OCI-M1 (cell line): ENCODE data around the gene CCNL1.
A peak's percentile ranks its signal among the peaks of the same experiment; 100 is the strongest.
"Not testable (repeated sequence)": the region's sequence is repeated elsewhere in the genome, so short reads cannot be mapped to it uniquely, and the experiment has no call there.

Experiments used
- DNase-seq: peaks from one replicate; lab custom pipeline; 2025; lab: John Stamatoyannopoulos, UW

CCNL1 gene

GRCh38 chr3:157159762-157160657 lies at the start of gene CCNL1:
Gene CCNL1, minus strand, starts transcription at chr3:157160147. Its CDS starts 53 bp downstream, at chr3:157160094.
- peak; percentile 95 for DNase-seq

- DNase-seq = no peak
Measured at GRCh38 chr3:157204880-157205279, 44.9 kb upstream of the CCNL1 start.

GRCh38 chr3:157204431-157204830 lies 44.5 kb upstream of the CCNL1 start:
- peak; percentile 46 for DNase-seq

- peak; percentile 78 for DNase-seq
Measured at GRCh38 chr3:157201648-157202278, 41.8 kb upstream of the CCNL1 start.

GRCh38 chr3:157199841-157200240 lies 39.9 kb upstream of the CCNL1 start:
- DNase-seq = no peak

- no peak for DNase-seq
Measured at GRCh38 chr3:157195965-157196364, 36.0 kb upstream of the CCNL1 start.

GRCh38 chr3:157191149-157191548 lies 31.2 kb upstream of the CCNL1 start:
- DNase-seq = not testable (repeated sequence)

GRCh38 chr3:157190380-157190872 lies 30.5 kb upstream of the CCNL1 start:
- DNase-seq = peak; percentile 47

GRCh38 chr3:157188391-157188790 lies 28.4 kb upstream of the CCNL1 start:
- DNase-seq = no peak

- DNase-seq = no peak
Measured at GRCh38 chr3:157182879-157183278, 22.9 kb upstream of the CCNL1 start.

- DNase-seq = peak; percentile 17
Measured at GRCh38 chr3:157180262-157180661, 20.3 kb upstream of the CCNL1 start.

- DNase-seq = no peak
Measured at GRCh38 chr3:157179365-157179803, 19.4 kb upstream of the CCNL1 start.

- not testable (repeated sequence) for DNase-seq
Measured at GRCh38 chr3:157178503-157179364, 18.8 kb upstream of the CCNL1 start.

- DNase-seq = not testable (repeated sequence)
Measured at GRCh38 chr3:157177801-157178453, 18.0 kb upstream of the CCNL1 start.

GRCh38 chr3:157176934-157177333 lies 17.0 kb upstream of the CCNL1 start:
- no peak for DNase-seq

GRCh38 chr3:157175691-157176507 lies 16.0 kb upstream of the CCNL1 start:
- peak; percentile 51 for DNase-seq

GRCh38 chr3:157174649-157175498 lies 14.9 kb upstream of the CCNL1 start:
- peak; percentile 98 for DNase-seq

GRCh38 chr3:157174290-157174648 lies 14.3 kb upstream of the CCNL1 start:
- DNase-seq = peak; percentile 66

GRCh38 chr3:157173343-157173742 lies 13.4 kb upstream of the CCNL1 start:
- not testable (repeated sequence) for DNase-seq

- no peak for DNase-seq
Measured at GRCh38 chr3:157172746-157173145, 12.8 kb upstream of the CCNL1 start.
